Lower lobe of right lung (tissue), 2 donors: ENCODE measurements around the gene USP31. TPM values are rescaled to one million over a fixed set of nuclear protein-coding genes. Genes with fewer than 3 reads are reported as not detected.

Source experiments
- ATAC-seq, 2 donors: fragments of 200-7000 bp; cut with Tn5 transposase; one replicate each; pipeline ENCODE4 v1.9.1; 2020 to 2022; ENCODE audit warnings: mild to moderate bottlenecking in 2 of 2, moderate library complexity in 2 of 2
- DNase-seq: peaks from one replicate; pipeline ENCODE4 v3.0.0-alpha.2; 2020
- H3K27ac ChIP-seq: fragments of 200-600 bp; one replicate; pipeline ENCODE4 v1.8.0; 2022
- H3K27me3 ChIP-seq: fragments of 200-600 bp; one replicate; pipeline ENCODE4 v1.8.0; 2022; ENCODE audit warnings: low read depth
- H3K36me3 ChIP-seq: fragments of 200-600 bp; one replicate; pipeline ENCODE4 v1.8.0; 2022; ENCODE audit warnings: mild to moderate bottlenecking
- H3K4me1 ChIP-seq: fragments of 200-600 bp; one replicate; pipeline ENCODE4 v1.8.0; 2022
- H3K4me3 ChIP-seq: fragments of 200-600 bp; one replicate; pipeline ENCODE4 v1.8.0; 2022; ENCODE audit warnings: mild to moderate bottlenecking
- H3K9me3 ChIP-seq: fragments of 200-600 bp; one replicate; pipeline ENCODE4 v1.8.0; 2022
- CTCF ChIP-seq: fragments of 200-600 bp; IDR thresholded peaks from one replicate; pipeline ENCODE4 v1.8.0; 2022; ENCODE audit warnings: antibody characterized with exemption, mild to moderate bottlenecking
- intact Hi-C: fragments of 100-400 bp; cut with DNase I; formaldehyde crosslinking; loops from one replicate; pipeline ENCODE4 v1.11.0; 2022
- total RNA-seq: library from RNA; stranded (reverse); fragmentation: NEBNext Ultra II Directional; extraction: Animal tissue kit (Norgen Biotek cat#: 25700); gene quantifications from one replicate; pipeline ENCODE4 v1.2.1, GENCODE V29; 2021
- donor health status: DM: no; HTN: yes; CAD: no; lungs with severe emphysema.

USP31 gene
- total RNA-seq, 1 donor from 2014 or later: 13.1 TPM

DNA sequence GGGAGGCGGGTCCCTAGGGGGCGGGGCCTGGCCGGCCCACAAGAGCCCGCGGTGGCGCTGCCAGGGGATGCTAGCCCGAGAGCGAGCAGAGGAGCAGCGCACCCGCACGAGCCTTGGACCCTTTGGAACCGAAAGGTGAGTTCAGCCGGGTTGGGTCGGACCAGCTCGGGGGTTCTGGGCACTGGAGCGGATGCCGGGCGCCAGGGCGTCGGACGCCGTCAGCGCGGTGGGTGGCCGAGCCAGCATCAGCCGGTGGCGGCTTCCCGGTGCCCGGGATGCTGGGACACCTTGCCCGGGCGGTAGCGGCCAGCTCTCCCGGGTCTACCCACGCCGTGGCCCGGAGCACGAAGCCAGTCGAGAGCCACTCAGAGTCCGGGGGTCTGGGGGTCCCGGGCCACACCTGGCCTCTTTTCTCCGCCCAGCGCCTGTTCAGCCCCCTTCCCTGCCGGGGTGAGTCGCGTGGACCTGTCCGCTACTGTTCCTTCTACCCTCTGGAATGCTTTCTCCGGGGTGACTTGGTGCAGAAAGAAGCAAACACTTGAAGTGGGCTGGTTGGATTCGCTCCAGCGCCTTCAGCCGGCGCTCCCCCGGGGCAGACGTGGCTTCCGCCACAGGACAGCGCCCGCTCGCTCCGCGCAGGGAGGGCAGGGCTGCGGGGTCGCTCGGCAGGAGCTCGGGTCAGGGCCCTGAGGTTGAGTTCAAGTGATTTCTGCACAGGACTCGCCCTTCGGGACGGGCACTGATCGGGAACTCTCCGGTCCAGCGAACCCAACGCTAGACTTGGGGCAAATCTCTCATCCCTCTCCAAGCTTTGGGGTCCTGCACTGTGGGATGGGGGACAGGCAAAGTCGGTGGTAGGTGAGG is 33.7 kb upstream of the USP31 start, which contains the start of gene SCNN1G:
TSS of gene SCNN1G (plus strand) at position 67 of the 864 bp plus-strand sequence. CDS start 3,527 bp downstream, outside the sequence.
- Histone ChIP-seq H3K27ac (no peak within 1 kb of the TSS), H3K36me3 (peaks cover 6% of the 10 kb centered on the region), H3K27me3 (peaks cover 28% of the 10 kb centered on the region), H3K4me1 (peaks cover 17% of the 10 kb centered on the region), H3K4me3 (peak within 1 kb of the TSS; percentile 66), H3K9me3 (no peaks in the 10 kb centered on the region)
- ATAC-seq: peak; percentile 79 to 82
- peak; percentile 63 for TF ChIP-seq CTCF
- peak; percentile 74 for DNase-seq
- intact Hi-C loops: loop anchor here (5.0 kb wide), 1 partner anchor 254 kb away; no protein-coding TSS in a partner anchor

GRCh38 chr16:23182206-23182678 is 33.0 kb upstream of the USP31 start:
- intact Hi-C loops: loop anchor here (5.0 kb wide), 1 partner anchor 255 kb away; no protein-coding TSS in a partner anchor
- ATAC-seq: peak; percentile 98 to 99
- peaks cover 28% of the 10 kb centered on the region for H3K27me3 ChIP-seq
- no peak overlapping the region for H3K27ac ChIP-seq
- peak overlapping the region; percentile 66 for H3K4me3 ChIP-seq
- no peaks in the 10 kb centered on the region for H3K9me3 ChIP-seq
- peak; percentile 88 for DNase-seq
- H3K36me3 ChIP-seq: peaks cover 2% of the 10 kb centered on the region
- peaks cover 17% of the 10 kb centered on the region for H3K4me1 ChIP-seq
- TF ChIP-seq CTCF: peak; percentile 97

GRCh38 chr16:23181506-23181905 is 32.3 kb upstream of the USP31 start:
- no peak overlapping the region for H3K27ac ChIP-seq
- no peaks in the 10 kb centered on the region for H3K9me3 ChIP-seq
- no peaks in the 10 kb centered on the region for H3K36me3 ChIP-seq
- ATAC-seq (no peak), DNase-seq (no peak)
- peaks cover 17% of the 10 kb centered on the region for H3K4me1 ChIP-seq
- H3K27me3 ChIP-seq: peaks cover 28% of the 10 kb centered on the region
- intact Hi-C loops: loop anchor here (5.0 kb wide), 1 partner anchor 256 kb away; no protein-coding TSS in a partner anchor
- no peak overlapping the region for H3K4me3 ChIP-seq
- TF ChIP-seq CTCF: no peak

DNA sequence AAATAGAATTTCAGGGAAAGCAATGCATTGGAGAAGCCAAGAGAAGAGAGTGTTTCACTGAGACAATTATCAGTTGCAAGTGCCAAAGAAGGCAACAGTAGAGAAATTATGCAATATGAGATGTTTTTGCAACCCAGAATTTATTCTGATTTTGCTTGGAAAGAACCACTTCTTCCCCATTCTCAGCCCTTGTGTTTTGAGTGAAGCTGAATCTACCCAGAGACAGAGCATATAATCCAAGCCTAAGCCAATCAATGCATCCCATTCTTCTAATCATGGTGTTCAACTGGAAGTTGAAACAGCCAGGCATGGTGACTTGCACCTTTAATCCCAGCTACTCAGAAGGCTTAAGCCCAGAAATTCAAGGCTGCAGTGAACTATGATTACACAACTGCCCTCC is 26.4 kb upstream of the USP31 start:
- no peak for TF ChIP-seq CTCF
- Histone ChIP-seq H3K4me3 (no peak overlapping the region), H3K9me3 (no peaks in the 10 kb centered on the region), H3K36me3 (no peaks in the 10 kb centered on the region), H3K27ac (no peak overlapping the region), H3K27me3 (peaks cover 11% of the 10 kb centered on the region), H3K4me1 (no peaks in the 10 kb centered on the region)
- DNase-seq (no peak), ATAC-seq (no peak)
- intact Hi-C loops: no loop called here

GRCh38 chr16:23174622-23175021 is 25.4 kb upstream of the USP31 start:
- intact Hi-C loops: no loop called here
- no peak for ATAC-seq
- no peak for DNase-seq
- H3K9me3 ChIP-seq: no peaks in the 10 kb centered on the region
- no peak overlapping the region for H3K27ac ChIP-seq
- no peaks in the 10 kb centered on the region for H3K36me3 ChIP-seq
- H3K4me3 ChIP-seq: no peak overlapping the region
- H3K27me3 ChIP-seq: peaks cover under 1% of the 10 kb centered on the region
- no peak for TF ChIP-seq CTCF
- no peaks in the 10 kb centered on the region for H3K4me1 ChIP-seq
